HepG2 (cell line): ENCODE data around the gene NAV1. TPM values are rescaled to one million over a fixed set of nuclear protein-coding genes. Genes with fewer than 3 reads are reported as not detected.

ENCODE experiments used
- FOXA3 ChIP-seq: IDR thresholded peaks from 2 replicates; pipeline ENCODE4 v1.6.1; 2016; ENCODE audit warnings: missing genetic modification reagents, missing compliant biosample characterization
- FOXK1 ChIP-seq: sonication (generic); formaldehyde crosslinking; IDR thresholded peaks from 2 replicates; pipeline ENCODE4 v1.4.0; 2020; ENCODE audit warnings: low read depth, missing genetic modification reagents, borderline replicate concordance
- MXD4 ChIP-seq: IDR thresholded peaks from 2 replicates; pipeline ENCODE4 v1.6.1; 2016; ENCODE audit warnings: mild to moderate bottlenecking, missing biosample characterization, missing genetic modification reagents
- PAXIP1 ChIP-seq: sonication (generic); formaldehyde crosslinking; conservative IDR thresholded peaks from 2 replicates; pipeline ENCODE4 v1.4.0; 2020; ENCODE audit warnings: mild to moderate bottlenecking, missing genetic modification reagents, moderate library complexity
- PBX2 ChIP-seq: IDR thresholded peaks from 2 replicates; pipeline ENCODE4 v1.6.1; 2016; ENCODE audit warnings: control low read depth
- RFXANK ChIP-seq: IDR thresholded peaks from 2 replicates; pipeline ENCODE4 v1.6.1; 2016
- ZFP82 ChIP-seq: sonication (generic); formaldehyde crosslinking; IDR thresholded peaks from 2 replicates; pipeline ENCODE4 v1.5.1; 2020; ENCODE audit warnings: mild to moderate bottlenecking, missing genetic modification reagents, borderline replicate concordance
- ZNF205 ChIP-seq: IDR thresholded peaks from 2 replicates; pipeline ENCODE4 v1.6.1; 2018; ENCODE audit warnings: missing biosample characterization, missing genetic modification reagents
- ZNF547 ChIP-seq: sonication (generic); formaldehyde crosslinking; IDR thresholded peaks from 2 replicates; pipeline ENCODE4 v1.5.1; 2020; ENCODE audit warnings: mild to moderate bottlenecking, missing genetic modification reagents
- ZNF704 ChIP-seq: sonication (generic); formaldehyde crosslinking; IDR thresholded peaks from 2 replicates; pipeline ENCODE4 v1.8.1; 2023; ENCODE audit warnings: mild to moderate bottlenecking, inconsistent platforms, moderate library complexity, missing genetic modification reagents, borderline replicate concordance
- ZNF737 ChIP-seq: sonication (generic); formaldehyde crosslinking; IDR thresholded peaks from 2 replicates; pipeline ENCODE4 v1.5.0; 2020; ENCODE audit warnings: missing genetic modification reagents, mild to moderate bottlenecking, borderline replicate concordance
- ZNF839 ChIP-seq: sonication (generic); formaldehyde crosslinking; IDR thresholded peaks from 2 replicates; pipeline ENCODE4 v1.4.0; 2020; ENCODE audit warnings: missing genetic modification reagents, mild to moderate bottlenecking, borderline replicate concordance
- polyA plus RNA-seq, 8 experiments: library from polyadenylated mRNA; depleted of rRNA in 3 of 8; stranded (reverse) in 7 of 8; unstranded in 1 of 8; fragments of >200 nt; fragmentation: Illumina TruSeq in 4 of 8; extraction: Trizol in 4 of 8; gene quantifications; 2 replicates each; pipeline versions ENCODE4 v1.2.1 to v1.2.3, GENCODE V29; 2011 to 2016; ENCODE audit warnings: low read depth in 4 of 8, missing spikeins in 1 of 8, mixed read lengths in 1 of 8; ENCODE audit not compliant: insufficient read depth in 1 of 8
- total RNA-seq, 5 experiments: library from RNA; depleted of rRNA; stranded (reverse); fragments of >200 nt; fragmentation: Illumina TruSeq; extraction: Trizol; gene quantifications; 2 replicates each; pipeline ENCODE4 v1.2.3, GENCODE V29; 2016; ENCODE audit warnings: low read depth in 1 of 5
- TF ChIP-seq, protein P1 (sequence below): sonication (generic); formaldehyde crosslinking; IDR thresholded peaks from 2 replicates; pipeline ENCODE4 v1.9.0; 2022; ENCODE audit warnings: low read depth, missing genetic modification reagents
- TF ChIP-seq, protein P2 (sequence below): IDR thresholded peaks from 2 replicates; pipeline ENCODE4 v1.4.0; 2020; ENCODE audit warnings: mild to moderate bottlenecking, missing genetic modification reagents

Gene NAV1
- total and polyA plus RNA-seq, 2 of the 13 experiments (the other 11 are each of a cell fraction or from before 2014, with no cell fraction given), result not detected

DNA sequence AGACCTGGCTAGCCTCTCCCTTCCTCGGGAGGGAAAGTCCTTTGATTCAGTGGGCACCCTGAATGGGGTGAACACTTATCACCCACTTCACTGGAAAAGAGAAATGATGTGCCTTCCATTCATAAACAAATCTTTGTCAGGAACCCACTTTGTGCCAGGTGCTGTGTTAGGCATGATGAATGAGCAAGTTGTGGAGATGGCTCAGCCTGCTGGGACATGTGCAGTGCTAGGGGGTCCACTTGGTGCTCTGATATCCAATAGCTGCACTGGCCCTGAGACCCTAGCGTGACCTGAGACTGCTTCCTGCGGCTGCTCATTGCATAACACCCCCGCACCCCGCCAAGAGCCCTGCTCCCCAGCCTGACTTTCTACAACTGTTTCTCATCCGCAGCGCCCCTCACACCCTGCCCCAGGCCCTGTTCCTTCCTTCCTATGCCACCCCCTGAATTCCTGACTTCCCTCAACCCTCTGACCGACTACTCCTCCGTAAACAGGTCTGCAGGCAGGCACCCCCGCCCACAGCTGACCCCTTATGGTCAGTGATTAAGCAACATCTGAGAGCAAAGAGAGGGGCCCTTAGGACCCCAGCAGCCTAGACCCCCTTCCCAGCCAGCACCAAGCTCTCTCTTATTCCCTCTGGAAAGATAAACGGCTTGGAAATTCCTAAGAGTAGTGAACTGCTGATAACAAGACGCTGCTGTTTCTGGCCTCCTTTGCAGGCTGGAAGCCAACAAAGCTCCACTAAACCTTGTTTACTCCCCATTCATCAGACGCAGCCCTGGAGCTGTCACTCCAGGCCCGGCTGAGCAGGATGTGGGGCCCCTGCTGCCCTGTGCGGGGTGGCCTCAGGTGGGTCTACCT is 44.9 kb upstream of the NAV1 start (continued):
- TF ChIP-seq ZFP82 (CRISPR knock-in tag), result no peak
- TF ChIP-seq ZNF737 (CRISPR knock-in tag), result no peak
- no peak for TF ChIP-seq MXD4 (CRISPR knock-in tag)
- TF ChIP-seq, protein P1, sequence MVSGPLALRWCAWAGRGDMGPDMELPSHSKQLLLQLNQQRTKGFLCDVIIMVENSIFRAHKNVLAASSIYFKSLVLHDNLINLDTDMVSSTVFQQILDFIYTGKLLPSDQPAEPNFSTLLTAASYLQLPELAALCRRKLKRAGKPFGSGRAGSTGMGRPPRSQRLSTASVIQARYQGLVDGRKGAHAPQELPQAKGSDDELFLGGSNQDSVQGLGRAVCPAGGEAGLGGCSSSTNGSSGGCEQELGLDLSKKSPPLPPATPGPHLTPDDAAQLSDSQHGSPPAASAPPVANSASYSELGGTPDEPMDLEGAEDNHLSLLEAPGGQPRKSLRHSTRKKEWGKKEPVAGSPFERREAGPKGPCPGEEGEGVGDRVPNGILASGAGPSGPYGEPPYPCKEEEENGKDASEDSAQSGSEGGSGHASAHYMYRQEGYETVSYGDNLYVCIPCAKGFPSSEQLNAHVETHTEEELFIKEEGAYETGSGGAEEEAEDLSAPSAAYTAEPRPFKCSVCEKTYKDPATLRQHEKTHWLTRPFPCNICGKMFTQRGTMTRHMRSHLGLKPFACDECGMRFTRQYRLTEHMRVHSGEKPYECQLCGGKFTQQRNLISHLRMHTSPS (CRISPR knock-in tag), result no peak
- TF ChIP-seq ZNF547, result no peak
- TF ChIP-seq ZNF839 (CRISPR knock-in tag), result no peak
- peak; percentile 56; the same call in 1 of the 2 replicates for TF ChIP-seq PBX2 (CRISPR knock-in tag)
- peak; percentile 75; the same call in 1 of the 2 replicates for TF ChIP-seq FOXA3 (CRISPR knock-in tag)
- TF ChIP-seq PAXIP1, result peak; percentile 68
- TF ChIP-seq RFXANK (CRISPR knock-in tag), result no peak
- no peak for TF ChIP-seq ZNF704
- no peak for TF ChIP-seq ZNF205 (CRISPR knock-in tag)
- TF ChIP-seq FOXK1, result peak; percentile 44; the same call in 1 of the 2 replicates
- TF ChIP-seq, protein P2, sequence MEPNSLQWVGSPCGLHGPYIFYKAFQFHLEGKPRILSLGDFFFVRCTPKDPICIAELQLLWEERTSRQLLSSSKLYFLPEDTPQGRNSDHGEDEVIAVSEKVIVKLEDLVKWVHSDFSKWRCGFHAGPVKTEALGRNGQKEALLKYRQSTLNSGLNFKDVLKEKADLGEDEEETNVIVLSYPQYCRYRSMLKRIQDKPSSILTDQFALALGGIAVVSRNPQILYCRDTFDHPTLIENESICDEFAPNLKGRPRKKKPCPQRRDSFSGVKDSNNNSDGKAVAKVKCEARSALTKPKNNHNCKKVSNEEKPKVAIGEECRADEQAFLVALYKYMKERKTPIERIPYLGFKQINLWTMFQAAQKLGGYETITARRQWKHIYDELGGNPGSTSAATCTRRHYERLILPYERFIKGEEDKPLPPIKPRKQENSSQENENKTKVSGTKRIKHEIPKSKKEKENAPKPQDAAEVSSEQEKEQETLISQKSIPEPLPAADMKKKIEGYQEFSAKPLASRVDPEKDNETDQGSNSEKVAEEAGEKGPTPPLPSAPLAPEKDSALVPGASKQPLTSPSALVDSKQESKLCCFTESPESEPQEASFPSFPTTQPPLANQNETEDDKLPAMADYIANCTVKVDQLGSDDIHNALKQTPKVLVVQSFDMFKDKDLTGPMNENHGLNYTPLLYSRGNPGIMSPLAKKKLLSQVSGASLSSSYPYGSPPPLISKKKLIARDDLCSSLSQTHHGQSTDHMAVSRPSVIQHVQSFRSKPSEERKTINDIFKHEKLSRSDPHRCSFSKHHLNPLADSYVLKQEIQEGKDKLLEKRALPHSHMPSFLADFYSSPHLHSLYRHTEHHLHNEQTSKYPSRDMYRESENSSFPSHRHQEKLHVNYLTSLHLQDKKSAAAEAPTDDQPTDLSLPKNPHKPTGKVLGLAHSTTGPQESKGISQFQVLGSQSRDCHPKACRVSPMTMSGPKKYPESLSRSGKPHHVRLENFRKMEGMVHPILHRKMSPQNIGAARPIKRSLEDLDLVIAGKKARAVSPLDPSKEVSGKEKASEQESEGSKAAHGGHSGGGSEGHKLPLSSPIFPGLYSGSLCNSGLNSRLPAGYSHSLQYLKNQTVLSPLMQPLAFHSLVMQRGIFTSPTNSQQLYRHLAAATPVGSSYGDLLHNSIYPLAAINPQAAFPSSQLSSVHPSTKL (CRISPR knock-in tag), result 0 out of 2 replicates have a peak, but pooled peaks have one; percentile 22
